DOHH2 (cell line): ENCODE data around the gene LSMEM2.

Experiments
- EZH2phosphoT487 ChIP-seq: fragments of 200-600 bp; sonication (generic); IDR thresholded peaks from 2 replicates; pipeline ENCODE4 v1.6.1; 2017; ENCODE audit warnings: borderline replicate concordance, mild to moderate bottlenecking, antibody characterized with exemption, low read length, moderate library complexity, mixed read lengths
- TF ChIP-seq, protein P1 (sequence below): fragments of 200-600 bp; sonication (generic); IDR thresholded peaks from one replicate; pipeline ENCODE4 v1.5.1; 2014; ENCODE audit warnings: antibody characterized with exemption, mild to moderate bottlenecking, low read depth, low read length; ENCODE audit not compliant: poor library complexity, severe bottlenecking

DNA sequence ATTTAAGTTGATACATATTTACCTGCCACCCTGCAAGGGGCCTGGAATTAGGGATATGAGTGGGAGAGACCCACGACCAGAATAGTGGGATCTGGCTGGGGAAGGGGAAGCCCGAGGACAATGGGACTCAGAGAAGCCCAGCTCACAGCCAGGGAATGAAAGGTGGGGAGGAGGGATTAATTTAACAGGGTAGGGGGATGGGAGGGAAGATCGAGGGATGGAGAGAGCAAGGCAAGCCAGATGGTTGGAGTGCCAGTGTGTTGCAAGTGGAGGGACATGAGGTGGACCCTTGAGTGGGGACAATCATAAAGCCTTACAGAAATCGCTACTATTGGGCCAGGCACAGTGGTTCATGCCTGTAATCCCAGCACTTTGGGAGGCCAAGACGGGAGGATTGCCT is 47.3 kb upstream of the LSMEM2 start:
- TF ChIP-seq, protein P1, sequence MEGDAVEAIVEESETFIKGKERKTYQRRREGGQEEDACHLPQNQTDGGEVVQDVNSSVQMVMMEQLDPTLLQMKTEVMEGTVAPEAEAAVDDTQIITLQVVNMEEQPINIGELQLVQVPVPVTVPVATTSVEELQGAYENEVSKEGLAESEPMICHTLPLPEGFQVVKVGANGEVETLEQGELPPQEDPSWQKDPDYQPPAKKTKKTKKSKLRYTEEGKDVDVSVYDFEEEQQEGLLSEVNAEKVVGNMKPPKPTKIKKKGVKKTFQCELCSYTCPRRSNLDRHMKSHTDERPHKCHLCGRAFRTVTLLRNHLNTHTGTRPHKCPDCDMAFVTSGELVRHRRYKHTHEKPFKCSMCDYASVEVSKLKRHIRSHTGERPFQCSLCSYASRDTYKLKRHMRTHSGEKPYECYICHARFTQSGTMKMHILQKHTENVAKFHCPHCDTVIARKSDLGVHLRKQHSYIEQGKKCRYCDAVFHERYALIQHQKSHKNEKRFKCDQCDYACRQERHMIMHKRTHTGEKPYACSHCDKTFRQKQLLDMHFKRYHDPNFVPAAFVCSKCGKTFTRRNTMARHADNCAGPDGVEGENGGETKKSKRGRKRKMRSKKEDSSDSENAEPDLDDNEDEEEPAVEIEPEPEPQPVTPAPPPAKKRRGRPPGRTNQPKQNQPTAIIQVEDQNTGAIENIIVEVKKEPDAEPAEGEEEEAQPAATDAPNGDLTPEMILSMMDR = no peak
- no peak for TF ChIP-seq EZH2phosphoT487
